ENCODE results near the gene TIA1. TPM values are rescaled to one million over a fixed set of nuclear protein-coding genes. Genes with fewer than 3 reads are reported as not detected.

The TIA1 gene
- polyA plus RNA-seq, 3 donors = 47.0 to 61.9 (median 48.7) TPM

GRCh38 chr2:70243806-70244584, 4.4 kb downstream of the TIA1 start:
- Mint-ChIP-seq H3K27me3 (ENCODE audit: low read depth in 3 of 3) (no peaks in the 10 kb centered on the region), H3K27ac (peak overlapping the region in 2 of 7 donors; percentile 43 to 85), H3K4me1 (peaks cover 40% of the 10 kb centered on the region), H3K36me3 (peaks cover 17 to 25% of the 10 kb centered on the region in 2 donors), H3K9me3 (no peaks in the 10 kb centered on the region), H3K4me3 (no peak overlapping the region)
- Histone ChIP-seq H3K4me2 (replicated peaks; ENCODE audit: extremely low read depth, low read length, poor library complexity, severe bottlenecking) (no peak overlapping the region), H3K4me1 (ENCODE audit: control insufficient read depth in 1 of 2, insufficient read depth in 2 of 2, low read length in 2 of 2) (peaks cover 12 to 22% of the 10 kb centered on the region in 2 donors), H3K9ac (ENCODE audit: insufficient read depth, low read length, poor library complexity, severe bottlenecking) (no peak overlapping the region), H3K27ac (ENCODE audit: low read depth in 1 of 2, low read length in 2 of 2) (no peak overlapping the region), H3K9me3 (replicated peaks in 1 of 2; ENCODE audit: control insufficient read depth in 1 of 2, insufficient read depth in 1 of 2, low read length in 2 of 2) (no peaks in the 10 kb centered on the region), H3K79me2 (ENCODE audit: insufficient read depth, low read length) (peaks cover 94% of the 10 kb centered on the region), H3K4me3 (replicated peaks in 1 of 3; ENCODE audit: low read depth in 2 of 3, low read length in 3 of 3) (no peak overlapping the region), H4K20me1 (ENCODE audit: insufficient read depth, low read length) (peaks cover 64% of the 10 kb centered on the region), H3K36me3 (replicated peaks in 1 of 2; ENCODE audit: control insufficient read depth in 1 of 2, insufficient read depth in 2 of 2, low read length in 2 of 2) (peaks cover 6 to 35% of the 10 kb centered on the region in 2 donors), H3K27me3 (ENCODE audit: control insufficient read depth in 2 of 2, insufficient read depth in 2 of 2, low read length in 2 of 2) (no peaks in the 10 kb centered on the region), H2AFZ (ENCODE audit: insufficient read depth, low read depth, low read length, poor library complexity, severe bottlenecking) (no peak overlapping the region)
- 69% methylated on average over 2 of the region's 5 CpGs for WGBS (ENCODE audit: insufficient coverage)
- intact Hi-C loops (cut with micrococcal nuclease) = loop anchor here in 1 of 2 donors (10.0 kb wide), 1 partner anchor 339 kb away; no protein-coding TSS in a partner anchor
- TF ChIP-seq CTCF (IDR thresholded peaks at IDR 0.05) = no peak
- DNase-seq = no peak

- no peak overlapping the region for H3K4me3 ChIP-seq (replicated peaks in 1 of 3; ENCODE audit: low read depth in 2 of 3, low read length in 3 of 3)
- H4K20me1 ChIP-seq (ENCODE audit: insufficient read depth, low read length) = peaks cover 78% of the 10 kb centered on the region
- H3K27ac ChIP-seq (ENCODE audit: low read depth in 1 of 2, low read length in 2 of 2) = no peak overlapping the region
- no peaks in the 10 kb centered on the region for H3K9me3 Mint-ChIP-seq
- no peak overlapping the region for H2AFZ ChIP-seq (ENCODE audit: insufficient read depth, low read depth, low read length, poor library complexity, severe bottlenecking)
- H3K9me3 ChIP-seq (replicated peaks in 1 of 2; ENCODE audit: control insufficient read depth in 1 of 2, insufficient read depth in 1 of 2, low read length in 2 of 2) = no peaks in the 10 kb centered on the region
- peaks cover 100% of the 10 kb centered on the region for H3K79me2 ChIP-seq (ENCODE audit: insufficient read depth, low read length)
- intact Hi-C loops (cut with micrococcal nuclease) = loop anchor here in 1 of 2 donors (10.0 kb wide), 1 partner anchor 338 kb away; no protein-coding TSS in a partner anchor
- H3K9ac ChIP-seq (ENCODE audit: insufficient read depth, low read length, poor library complexity, severe bottlenecking) = no peak overlapping the region
- no peaks in the 10 kb centered on the region for H3K27me3 Mint-ChIP-seq (ENCODE audit: low read depth in 3 of 3)
- H3K36me3 Mint-ChIP-seq = peaks cover 17 to 35% of the 10 kb centered on the region in 2 donors
- H3K27ac Mint-ChIP-seq = peak overlapping the region in 2 of 7 donors; percentile 77 to 82
- peaks cover 40% of the 10 kb centered on the region for H3K4me1 Mint-ChIP-seq
- H3K36me3 ChIP-seq (replicated peaks in 1 of 2; ENCODE audit: control insufficient read depth in 1 of 2, insufficient read depth in 2 of 2, low read length in 2 of 2) = peaks cover 7 to 47% of the 10 kb centered on the region in 2 donors
- no peak for TF ChIP-seq CTCF (IDR thresholded peaks at IDR 0.05)
- no peaks in the 10 kb centered on the region for H3K27me3 ChIP-seq (ENCODE audit: control insufficient read depth in 2 of 2, insufficient read depth in 2 of 2, low read length in 2 of 2)
- WGBS (ENCODE audit: insufficient coverage) = 100% methylated on average over 2 of the region's 4 CpGs
- DNase-seq = no peak
- no peak overlapping the region for H3K4me3 Mint-ChIP-seq
- peaks cover 12 to 22% of the 10 kb centered on the region in 2 donors for H3K4me1 ChIP-seq (ENCODE audit: control insufficient read depth in 1 of 2, insufficient read depth in 2 of 2, low read length in 2 of 2)
- no peak overlapping the region for H3K4me2 ChIP-seq (replicated peaks; ENCODE audit: extremely low read depth, low read length, poor library complexity, severe bottlenecking)
These were observed 5.9 kb downstream of the TIA1 start for GRCh38 chr2:70242552-70242951.

Data from CD14-positive monocyte (primary cell).